B cell (primary cell): ENCODE data around the gene IL31.

Experiments used
- EZH2 ChIP-seq: IDR thresholded peaks from 2 replicates; pipeline ENCODE4 v1.6.1; 2012; ENCODE audit warnings: borderline replicate concordance, low read depth, mild to moderate bottlenecking, moderate library complexity, low read length; ENCODE audit not compliant: insufficient read depth, poor library complexity, severe bottlenecking
- TF ChIP-seq, protein P1 (sequence below): fragments of 200-600 bp; IDR thresholded peaks from one replicate; pipeline ENCODE4 v1.8.0; 2022; ENCODE audit warnings: antibody characterized with exemption, mild to moderate bottlenecking

DNA sequence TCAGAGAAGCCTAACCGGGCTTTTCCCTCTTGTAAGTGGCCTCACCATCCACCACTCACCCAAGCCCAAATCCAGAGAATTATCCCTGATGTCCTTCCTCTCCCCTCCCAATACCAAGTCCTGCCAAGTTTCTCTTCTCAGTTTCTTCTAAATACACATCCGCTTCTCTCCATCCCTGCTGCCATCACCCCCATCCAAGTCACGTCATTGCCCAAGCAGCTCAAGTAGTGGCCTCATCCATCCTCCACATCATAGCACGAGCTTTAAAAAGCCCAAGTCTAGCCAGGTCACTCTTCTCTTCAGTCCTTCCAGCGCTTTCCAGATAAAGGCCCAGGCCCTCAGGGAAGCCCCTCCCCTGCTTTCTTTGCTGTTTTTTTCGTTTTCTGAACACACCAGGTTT, 25.4 kb downstream of the IL31 start:
- TF ChIP-seq, protein P1, sequence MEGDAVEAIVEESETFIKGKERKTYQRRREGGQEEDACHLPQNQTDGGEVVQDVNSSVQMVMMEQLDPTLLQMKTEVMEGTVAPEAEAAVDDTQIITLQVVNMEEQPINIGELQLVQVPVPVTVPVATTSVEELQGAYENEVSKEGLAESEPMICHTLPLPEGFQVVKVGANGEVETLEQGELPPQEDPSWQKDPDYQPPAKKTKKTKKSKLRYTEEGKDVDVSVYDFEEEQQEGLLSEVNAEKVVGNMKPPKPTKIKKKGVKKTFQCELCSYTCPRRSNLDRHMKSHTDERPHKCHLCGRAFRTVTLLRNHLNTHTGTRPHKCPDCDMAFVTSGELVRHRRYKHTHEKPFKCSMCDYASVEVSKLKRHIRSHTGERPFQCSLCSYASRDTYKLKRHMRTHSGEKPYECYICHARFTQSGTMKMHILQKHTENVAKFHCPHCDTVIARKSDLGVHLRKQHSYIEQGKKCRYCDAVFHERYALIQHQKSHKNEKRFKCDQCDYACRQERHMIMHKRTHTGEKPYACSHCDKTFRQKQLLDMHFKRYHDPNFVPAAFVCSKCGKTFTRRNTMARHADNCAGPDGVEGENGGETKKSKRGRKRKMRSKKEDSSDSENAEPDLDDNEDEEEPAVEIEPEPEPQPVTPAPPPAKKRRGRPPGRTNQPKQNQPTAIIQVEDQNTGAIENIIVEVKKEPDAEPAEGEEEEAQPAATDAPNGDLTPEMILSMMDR: no peak
- TF ChIP-seq EZH2: no peak
